ENCODE data around the gene MOK. TPM values are rescaled to one million over a fixed set of nuclear protein-coding genes. Genes with fewer than 3 reads are reported as not detected.

The MOK gene
- total and polyA plus RNA-seq, 2 of the 4 experiments (the other 2 are of a cell fraction) = 16.8 to 48.5 TPM

DNA sequence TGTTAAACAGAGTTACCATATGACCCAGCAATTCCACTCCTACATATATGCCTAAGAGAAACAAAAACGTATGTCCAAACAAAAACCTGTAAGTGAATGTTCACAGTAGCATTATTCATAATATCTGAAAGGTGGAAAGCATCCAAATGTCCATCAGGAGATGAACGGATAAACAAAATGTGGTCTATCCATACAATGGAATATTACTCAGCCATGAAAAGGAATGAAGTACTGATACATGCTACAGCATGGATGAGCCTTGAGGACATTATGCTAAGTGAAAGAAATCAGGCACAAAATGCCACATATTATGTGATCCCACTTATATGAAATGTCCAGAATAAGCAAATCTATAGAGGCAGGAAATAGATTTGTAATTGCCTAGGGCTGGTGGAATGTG is 16.8 kb downstream of the MOK start:
- TF ChIP-seq RCOR1 (IDR thresholded peaks at IDR 0.05; ENCODE audit: insufficient replicate concordance, low read length) = no peak
- TF ChIP-seq, protein P1, sequence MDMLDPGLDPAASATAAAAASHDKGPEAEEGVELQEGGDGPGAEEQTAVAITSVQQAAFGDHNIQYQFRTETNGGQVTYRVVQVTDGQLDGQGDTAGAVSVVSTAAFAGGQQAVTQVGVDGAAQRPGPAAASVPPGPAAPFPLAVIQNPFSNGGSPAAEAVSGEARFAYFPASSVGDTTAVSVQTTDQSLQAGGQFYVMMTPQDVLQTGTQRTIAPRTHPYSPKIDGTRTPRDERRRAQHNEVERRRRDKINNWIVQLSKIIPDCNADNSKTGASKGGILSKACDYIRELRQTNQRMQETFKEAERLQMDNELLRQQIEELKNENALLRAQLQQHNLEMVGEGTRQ (IDR thresholded peaks at IDR 0.05; ENCODE audit: low read depth, low read length) = no peak
- TF ChIP-seq MXI1 (IDR thresholded peaks at IDR 0.05; ENCODE audit: borderline replicate concordance, low read depth, low read length) = no peak
- TF ChIP-seq BHLHE40 (IDR thresholded peaks at IDR 0.05; ENCODE audit: low read depth, low read length) = no peak
- no peak for TF ChIP-seq MAZ (IDR thresholded peaks at IDR 0.05; ENCODE audit: borderline replicate concordance, low read depth, low read length)
- no peak for TF ChIP-seq NFE2L2 (IDR thresholded peaks at IDR 0.05; ENCODE audit: low read depth, low read length)
- TF ChIP-seq, protein P2, sequence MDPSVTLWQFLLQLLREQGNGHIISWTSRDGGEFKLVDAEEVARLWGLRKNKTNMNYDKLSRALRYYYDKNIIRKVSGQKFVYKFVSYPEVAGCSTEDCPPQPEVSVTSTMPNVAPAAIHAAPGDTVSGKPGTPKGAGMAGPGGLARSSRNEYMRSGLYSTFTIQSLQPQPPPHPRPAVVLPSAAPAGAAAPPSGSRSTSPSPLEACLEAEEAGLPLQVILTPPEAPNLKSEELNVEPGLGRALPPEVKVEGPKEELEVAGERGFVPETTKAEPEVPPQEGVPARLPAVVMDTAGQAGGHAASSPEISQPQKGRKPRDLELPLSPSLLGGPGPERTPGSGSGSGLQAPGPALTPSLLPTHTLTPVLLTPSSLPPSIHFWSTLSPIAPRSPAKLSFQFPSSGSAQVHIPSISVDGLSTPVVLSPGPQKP (IDR thresholded peaks at IDR 0.05; ENCODE audit: borderline replicate concordance, low read depth, low read length) = no peak
- no peak for TF ChIP-seq FOS (IDR thresholded peaks at IDR 0.05; ENCODE audit: low read depth, low read length)
- no peak for TF ChIP-seq SMC3 (IDR thresholded peaks at IDR 0.05; ENCODE audit: low read depth, low read length)
- no peak for TF ChIP-seq CHD1 (IDR thresholded peaks at IDR 0.05; ENCODE audit: low read depth, low read length)
- TF ChIP-seq RFX5 (IDR thresholded peaks at IDR 0.05; ENCODE audit: low read depth, low read length) = no peak
- TF ChIP-seq CEBPB (IDR thresholded peaks at IDR 0.05; ENCODE audit: low read depth, low read length) = no peak
- TF ChIP-seq RAD21 (IDR thresholded peaks at IDR 0.05; ENCODE audit: low read length) = no peak
- no peak for TF ChIP-seq POLR2A (IDR thresholded peaks at IDR 0.05; ENCODE audit: low read depth, low read length)
- TF ChIP-seq, protein P3, sequence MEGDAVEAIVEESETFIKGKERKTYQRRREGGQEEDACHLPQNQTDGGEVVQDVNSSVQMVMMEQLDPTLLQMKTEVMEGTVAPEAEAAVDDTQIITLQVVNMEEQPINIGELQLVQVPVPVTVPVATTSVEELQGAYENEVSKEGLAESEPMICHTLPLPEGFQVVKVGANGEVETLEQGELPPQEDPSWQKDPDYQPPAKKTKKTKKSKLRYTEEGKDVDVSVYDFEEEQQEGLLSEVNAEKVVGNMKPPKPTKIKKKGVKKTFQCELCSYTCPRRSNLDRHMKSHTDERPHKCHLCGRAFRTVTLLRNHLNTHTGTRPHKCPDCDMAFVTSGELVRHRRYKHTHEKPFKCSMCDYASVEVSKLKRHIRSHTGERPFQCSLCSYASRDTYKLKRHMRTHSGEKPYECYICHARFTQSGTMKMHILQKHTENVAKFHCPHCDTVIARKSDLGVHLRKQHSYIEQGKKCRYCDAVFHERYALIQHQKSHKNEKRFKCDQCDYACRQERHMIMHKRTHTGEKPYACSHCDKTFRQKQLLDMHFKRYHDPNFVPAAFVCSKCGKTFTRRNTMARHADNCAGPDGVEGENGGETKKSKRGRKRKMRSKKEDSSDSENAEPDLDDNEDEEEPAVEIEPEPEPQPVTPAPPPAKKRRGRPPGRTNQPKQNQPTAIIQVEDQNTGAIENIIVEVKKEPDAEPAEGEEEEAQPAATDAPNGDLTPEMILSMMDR (conservative IDR thresholded peaks at IDR 0.05; ENCODE audit: low read depth, low read length) = no peak
- TF ChIP-seq MAFK (IDR thresholded peaks at IDR 0.05; ENCODE audit: low read depth, low read length) = no peak
- in situ Hi-C loops (cut with MboI; ENCODE audit: low sequenced_read_pairs) = no loop called here
- Histone ChIP-seq H2AK5ac (ENCODE audit: low read depth, low read length) (no peak overlapping the region), H2BK15ac (ENCODE audit: low read depth, low read length) (no peak overlapping the region), H4K20me1 (ENCODE audit: insufficient read depth, low read length) (no peaks in the 10 kb centered on the region), H3K36me3 (ENCODE audit: control insufficient read depth, insufficient read depth, low read length) (no peaks in the 10 kb centered on the region), H3K23ac (ENCODE audit: low read depth, low read length) (no peak overlapping the region), H2BK120ac (ENCODE audit: low read depth, low read length) (no peak overlapping the region), H3K9me1 (ENCODE audit: insufficient read depth, low read length) (no peaks in the 10 kb centered on the region), H3K27me3 (ENCODE audit: control insufficient read depth, insufficient read depth, low read length) (no peaks in the 10 kb centered on the region), H3K27ac (ENCODE audit: insufficient read depth, low read length) (no peak overlapping the region), H3K79me1 (ENCODE audit: low read depth in 1 of 2, low read length in 2 of 2) (peaks cover 0 to 7% of the 10 kb centered on the region in 2 experiments; a peak in 3 of 4 replicates), H2BK5ac (ENCODE audit: low read depth, low read length, poor library complexity, severe bottlenecking) (no peak overlapping the region), H3K4me2 (ENCODE audit: low read depth, low read length) (no peak overlapping the region), H2AK9ac (replicated peaks; ENCODE audit: low read depth, low read length, poor library complexity) (no peak overlapping the region), H4K5ac (ENCODE audit: low read depth, low read length) (no peak overlapping the region), H3K9ac (ENCODE audit: low read depth, low read length) (no peak overlapping the region), H3K4me1 (ENCODE audit: control insufficient read depth, insufficient read depth, low read length) (no peaks in the 10 kb centered on the region), H2BK20ac (ENCODE audit: low read depth, low read length) (no peak overlapping the region), H3K14ac (replicated peaks; ENCODE audit: low read depth, low read length) (no peak overlapping the region), H3K4ac (ENCODE audit: low read depth, low read length) (no peak overlapping the region), H4K91ac (ENCODE audit: insufficient read depth, low read depth, low read length) (no peak overlapping the region), H3K9me3 (ENCODE audit: control insufficient read depth, insufficient read depth, low read length) (no peaks in the 10 kb centered on the region), H3K18ac (ENCODE audit: low read depth, low read length) (no peak overlapping the region), H2AFZ (replicated peaks; ENCODE audit: low read length, poor library complexity) (no peak overlapping the region), H3K4me3 (ENCODE audit: insufficient read depth, low read depth, low read length) (no peak overlapping the region), H3K56ac (ENCODE audit: extremely low read depth, insufficient read depth, low read length) (no peak overlapping the region), H4K8ac (ENCODE audit: low read depth in 2 of 2, low read length in 2 of 2) (no peak overlapping the region)
- no CpG with 5 or more reads among the region's 2 CpGs for WGBS, 2 experiments (ENCODE audit: extremely low coverage in 2 of 2, insufficient read length in 1 of 2)
- no TSS peak for BruUV-seq (replicated peaks)
- no peak for ATAC-seq (ENCODE audit: low read depth)
- DNase-seq = no peak
- CTCF ChIA-PET = no interaction called here
- intact Hi-C loops (cut with micrococcal nuclease) = no loop called here
- POLR2A ChIA-PET (ENCODE audit: unreplicated experiment) = no interaction called here
- dilution Hi-C loops (cut with HindIII; ENCODE audit: low sequenced_read_pairs, unreplicated experiment) = no loop called here
